Heart left ventricle (tissue), 16 donors: ENCODE results near the gene RALGAPA1. TPM values are rescaled to one million over a fixed set of nuclear protein-coding genes. Genes with fewer than 3 reads are reported as not detected.
"Not testable (repeated sequence)": the region's sequence is repeated elsewhere in the genome, so short reads cannot be mapped to it uniquely, and the experiment has no call there.

Source experiments
- ATAC-seq, 4 donors: fragments of 200-7000 bp; cut with Tn5 transposase; one replicate each; pipeline ENCODE4 v1.9.1; 2020 to 2022; ENCODE audit warnings: moderate library complexity in 4 of 4, mild to moderate bottlenecking in 3 of 4, moderate number of reproducible peaks in 1 of 4
- DNase-seq, 5 donors: peaks; one replicate each; pipeline ENCODE4 v3.0.0-alpha.2; 2020
- H3K27ac ChIP-seq, 12 donors: fragments of 200-600 bp; sonication (generic) in 4 of 12; one replicate each; pipeline versions ENCODE4 v1.5.0 to v1.8.0; 2016 to 2022; ENCODE audit warnings: mild to moderate bottlenecking in 2 of 12
- H3K27me3 ChIP-seq, 9 donors: fragments of 200-600 bp; sonication (generic) in 2 of 9; one replicate each; pipeline versions ENCODE4 v1.5.1 to v1.8.0; 2016 to 2022; ENCODE audit warnings: mild to moderate bottlenecking in 3 of 9
- H3K36me3 ChIP-seq, 9 donors: fragments of 200-600 bp; sonication (generic) in 2 of 9; one replicate each; pipeline versions ENCODE4 v1.5.0 to v1.8.0; 2018 to 2022; ENCODE audit warnings: mild to moderate bottlenecking in 2 of 9
- H3K4me1 ChIP-seq, 12 donors: fragments of 200-600 bp; sonication (generic) in 4 of 12; one replicate each; pipeline versions ENCODE4 v1.5.0 to v1.8.0; 2016 to 2022; ENCODE audit warnings: mild to moderate bottlenecking in 3 of 12
- H3K4me3 ChIP-seq, 12 donors: fragments of 200-600 bp; sonication (generic) in 4 of 12; one replicate each; pipeline versions ENCODE4 v1.5.0 to v1.8.0; 2017 to 2022; ENCODE audit warnings: mild to moderate bottlenecking in 9 of 12, moderate library complexity in 4 of 12
- H3K9me3 ChIP-seq, 12 donors: fragments of 200-600 bp; sonication (generic) in 4 of 12; one replicate each; pipeline versions ENCODE4 v1.5.0 to v1.8.0; 2016 to 2022; ENCODE audit warnings: mild to moderate bottlenecking in 1 of 12
- POLR2A ChIP-seq, 2 donors: fragments of 450-650 bp; IDR thresholded peaks; one replicate each; pipeline ENCODE4 v1.6.1; 2017; ENCODE audit warnings: antibody characterized with exemption in 2 of 2, mild to moderate bottlenecking in 2 of 2, moderate library complexity in 2 of 2
- WGBS, 4 donors: extraction: QIAGEN DNeasy Blood & Tissue Kit in 2 of 4; methylation state at CpG; one replicate each; pipeline versions ENCODE4 v1.1.5 to v1.1.7; 2013 to 2018; 5-methylcytosine and 5-hydroxymethylcytosine counted together
- intact Hi-C, 10 donors: fragments of 100-400 bp; cut with DNase I; formaldehyde crosslinking; loops; one replicate each; pipeline versions ENCODE4 v1.11.1 to v1.14.2; 2022
- polyA plus RNA-seq, 2 donors: library from polyadenylated mRNA; stranded (reverse); fragments of 200-250 nt; gene quantifications; one replicate each; pipeline ENCODE4 v1.2.3, GENCODE V29; 2013
- total RNA-seq, 9 donors: library from RNA; depleted of rRNA in 2 of 9; stranded (reverse); fragments of >200 nt in 2 of 9; fragmentation: NEBNext Ultra II Directional in 3 of 9; extraction: Animal tissue kit (Norgen Biotek cat#: 25700) in 3 of 9; gene quantifications; one replicate each; pipeline versions ENCODE4 v1.1.0 to v1.2.4, GENCODE V29; 2016 to 2023
- TF ChIP-seq, protein P1 (sequence below), 12 donors: fragments of 200-600 bp; sonication (generic) in 4 of 12; IDR thresholded peaks; one replicate each; pipeline versions ENCODE4 v1.5.0 to v1.8.0; 2018 to 2022; ENCODE audit warnings: antibody characterized with exemption in 12 of 12, mild to moderate bottlenecking in 5 of 12
- donor health status: ischemic (EF 13 %, LVEDD 7.1; RV severe dilation, severe dysfunction).
- donor health status: healthy with polysubstance abuse.
- donor health status: DM: no; HTN: yes; CAD: no.
- donor health status: DM: no; HTN: no; CAD: no.
- donor health status: ischemic (EF 25% LVEDD 6.9; RV normal size, moderate dysfunction).
- donor health status: ischemic (EF 25% LVEDD 5.7; RV mildly dilated, moderate dysfunction).
- donor health status: healthy.
- donor health status: DM: yes; HTN: yes; CAD: no.
- donor health status: ischemic (EF 35%, LVEDD 5.7; RV mildly dilated, moderate dysfunction).
- donor health status: nonischemic (EF 11% LVEDD 7.7; RV severe dilation, severe dysfunction).
- donor health status: DM: yes; HTN: yes; CAD: no.
- donor health status: PGD.
- donor health status: ischemic (EF 29% LVEDD 5.4; RV normal size, mild dysfunction).
- donor health status: nonischemic (EF 23%, LVEDD 6.1; RV moderate dilation, normal function).

RALGAPA1 gene
- total and polyA plus RNA-seq, 11 donors, result 9.9 to 43.0 (median 27.8) TPM

DNA sequence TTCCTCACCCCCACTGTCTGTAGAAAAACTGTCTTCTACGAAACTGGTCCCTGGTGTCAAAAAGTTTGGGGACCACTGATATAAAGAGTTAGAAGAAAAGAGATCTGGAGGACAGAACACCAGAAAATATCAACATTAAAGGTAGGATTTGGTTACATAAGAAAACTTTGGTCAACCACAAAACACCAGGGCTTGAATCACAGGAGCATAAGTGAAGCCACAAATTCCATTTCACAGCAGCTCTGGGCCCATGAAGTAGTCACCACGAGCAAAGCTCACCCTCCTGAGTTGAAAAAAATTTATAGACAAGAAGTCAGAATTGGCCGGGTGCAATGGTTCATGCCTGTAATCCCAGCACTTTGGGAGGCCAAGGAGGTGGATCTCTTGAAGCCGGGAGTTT, 19.4 kb downstream of the RALGAPA1 start:
- DNase-seq (no peak), ATAC-seq (no peak)
- Histone ChIP-seq H3K4me3 (no peak overlapping the region), H3K9me3 (no peaks in the 10 kb centered on the region), H3K27ac (no peak overlapping the region), H3K4me1 (peaks cover 0 to 6% (median 0%) of the 10 kb centered on the region in 12 donors), H3K36me3 (no peaks in the 10 kb centered on the region), H3K27me3 (no peaks in the 10 kb centered on the region)
- WGBS, 4 donors, result 93 to 96% (median 95%) methylated on average over 4 of the region's 4 CpGs
- TF ChIP-seq, protein P1, sequence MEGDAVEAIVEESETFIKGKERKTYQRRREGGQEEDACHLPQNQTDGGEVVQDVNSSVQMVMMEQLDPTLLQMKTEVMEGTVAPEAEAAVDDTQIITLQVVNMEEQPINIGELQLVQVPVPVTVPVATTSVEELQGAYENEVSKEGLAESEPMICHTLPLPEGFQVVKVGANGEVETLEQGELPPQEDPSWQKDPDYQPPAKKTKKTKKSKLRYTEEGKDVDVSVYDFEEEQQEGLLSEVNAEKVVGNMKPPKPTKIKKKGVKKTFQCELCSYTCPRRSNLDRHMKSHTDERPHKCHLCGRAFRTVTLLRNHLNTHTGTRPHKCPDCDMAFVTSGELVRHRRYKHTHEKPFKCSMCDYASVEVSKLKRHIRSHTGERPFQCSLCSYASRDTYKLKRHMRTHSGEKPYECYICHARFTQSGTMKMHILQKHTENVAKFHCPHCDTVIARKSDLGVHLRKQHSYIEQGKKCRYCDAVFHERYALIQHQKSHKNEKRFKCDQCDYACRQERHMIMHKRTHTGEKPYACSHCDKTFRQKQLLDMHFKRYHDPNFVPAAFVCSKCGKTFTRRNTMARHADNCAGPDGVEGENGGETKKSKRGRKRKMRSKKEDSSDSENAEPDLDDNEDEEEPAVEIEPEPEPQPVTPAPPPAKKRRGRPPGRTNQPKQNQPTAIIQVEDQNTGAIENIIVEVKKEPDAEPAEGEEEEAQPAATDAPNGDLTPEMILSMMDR (IDR thresholded peaks at IDR 0.05), result no peak
- no peak for TF ChIP-seq POLR2A (IDR thresholded peaks at IDR 0.05)
- intact Hi-C loops, result no loop called here

DNA sequence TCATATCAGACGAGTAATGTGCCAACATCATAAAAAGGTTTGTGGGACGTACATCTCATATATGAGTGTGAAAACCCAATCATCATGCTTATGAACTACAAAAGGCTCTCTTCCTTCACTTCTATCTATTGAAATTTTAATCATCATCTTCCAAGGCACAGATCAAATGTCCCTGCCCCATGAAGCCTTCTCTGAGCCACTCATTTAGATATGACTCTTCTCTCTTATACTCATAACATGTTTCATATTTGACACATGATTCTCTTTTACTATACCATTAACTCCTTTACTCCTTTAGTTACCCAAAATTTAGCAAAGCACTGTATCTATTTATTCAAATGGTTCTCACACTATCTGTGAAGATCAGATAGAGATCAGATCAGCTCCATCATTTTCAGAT, 22.2 kb downstream of the RALGAPA1 start:
- ATAC-seq, result no peak
- Histone ChIP-seq H3K9me3 (peaks cover 0 to 6% (median 1%) of the 10 kb centered on the region in 12 donors), H3K4me1 (peaks cover 0 to 6% (median 0%) of the 10 kb centered on the region in 12 donors), H3K27me3 (no peaks in the 10 kb centered on the region), H3K4me3 (no peak overlapping the region), H3K27ac (no peak overlapping the region), H3K36me3 (no peaks in the 10 kb centered on the region)
- no peak for DNase-seq
- WGBS, 4 donors, result 86 to 93% (median 89%) methylated on average over 2 of the region's 2 CpGs
- intact Hi-C loops, result no loop called here
- TF ChIP-seq POLR2A (IDR thresholded peaks at IDR 0.05), result no peak

DNA sequence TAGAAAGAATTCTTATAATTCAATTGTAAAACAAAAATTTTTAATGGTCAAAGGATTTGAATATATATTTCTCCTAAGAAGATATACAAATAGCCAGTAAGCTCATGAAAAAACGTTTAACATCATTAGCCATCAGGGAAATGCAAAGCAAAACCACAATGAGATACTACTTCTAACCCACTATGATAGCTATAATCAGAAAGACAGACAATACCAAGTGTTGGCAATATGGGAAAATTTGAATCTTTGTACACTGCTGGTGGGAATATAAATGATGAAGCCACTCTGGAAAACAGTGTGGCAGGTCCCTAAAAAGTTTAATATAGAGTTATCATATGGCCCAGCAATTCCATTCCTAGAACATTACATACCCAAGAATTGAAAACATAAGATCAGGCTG, 25.4 kb downstream of the RALGAPA1 start:
- no peaks in the 10 kb centered on the region for H3K27me3 ChIP-seq
- H3K36me3 ChIP-seq, result no peaks in the 10 kb centered on the region
- H3K4me1 ChIP-seq, result peaks cover 0 to 6% (median 0%) of the 10 kb centered on the region in 12 donors
- 47 to 64% (median 51%) methylated on average over 1 of the region's 1 CpG for WGBS, 4 donors
- no peak for TF ChIP-seq POLR2A (IDR thresholded peaks at IDR 0.05)
- TF ChIP-seq, protein P1 (IDR thresholded peaks at IDR 0.05), result no peak
- H3K9me3 ChIP-seq, result peaks cover 0 to 31% (median 18%) of the 10 kb centered on the region in 12 donors
- no peak overlapping the region for H3K27ac ChIP-seq
- DNase-seq (no peak), ATAC-seq (no peak)
- intact Hi-C loops, result no loop called here
- no peak overlapping the region for H3K4me3 ChIP-seq

DNA sequence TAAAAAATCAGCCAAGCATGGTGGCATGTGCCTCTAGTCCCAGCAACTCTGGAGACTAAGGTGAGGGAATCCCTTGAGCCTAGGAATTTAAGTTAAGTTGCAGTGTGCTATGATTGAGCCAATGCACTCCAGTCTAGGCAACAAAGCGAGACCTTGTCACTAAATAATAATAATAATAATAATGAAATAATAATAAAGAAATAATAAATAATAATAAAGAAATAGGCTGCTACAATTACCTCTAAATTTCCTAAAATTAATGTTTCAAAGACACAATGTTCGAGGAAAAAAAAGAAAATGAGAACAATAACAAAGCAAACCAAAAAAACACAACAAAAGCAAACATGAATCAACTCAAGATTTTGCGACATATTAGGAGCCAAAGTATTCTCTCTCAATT, 29.7 kb downstream of the RALGAPA1 start:
- Histone ChIP-seq H3K36me3 (peaks cover 0 to 12% (median 5%) of the 10 kb centered on the region in 9 donors), H3K27me3 (no peaks in the 10 kb centered on the region), H3K27ac (no peak overlapping the region), H3K9me3 (peaks cover 0 to 31% (median 18%) of the 10 kb centered on the region in 12 donors), H3K4me1 (no peaks in the 10 kb centered on the region), H3K4me3 (no peak overlapping the region)
- no peak for DNase-seq
- ATAC-seq, result no peak
- TF ChIP-seq, protein P1 (IDR thresholded peaks at IDR 0.05), result no peak
- TF ChIP-seq POLR2A (IDR thresholded peaks at IDR 0.05), result no peak
- WGBS, 4 donors, result 96 to 98% (median 97%) methylated on average over 3 of the region's 3 CpGs
- intact Hi-C loops, result no loop called here

DNA sequence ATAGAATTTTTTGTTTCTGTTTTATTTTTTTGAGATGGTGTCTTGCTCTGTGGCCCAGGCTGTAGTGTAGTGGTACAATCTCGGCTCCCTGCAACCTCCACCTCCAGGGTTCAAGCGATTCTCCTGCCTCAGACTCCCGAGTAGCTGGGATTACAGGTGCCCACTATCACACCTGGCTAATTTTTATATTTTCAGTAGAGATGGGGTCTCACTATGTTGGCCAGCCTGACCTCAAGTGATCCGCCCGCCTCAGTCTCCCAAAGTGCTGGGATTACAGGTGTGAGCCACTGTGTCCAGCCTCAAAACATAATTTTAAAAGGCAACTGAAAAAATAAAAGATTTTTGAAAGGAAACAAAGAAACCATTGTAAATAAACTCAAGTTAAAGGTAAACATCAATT, 31.5 kb downstream of the RALGAPA1 start:
- H3K4me1 ChIP-seq, intact Hi-C loops, H3K27me3 ChIP-seq, ATAC-seq, H3K4me3 ChIP-seq, DNase-seq, H3K27ac ChIP-seq: not testable (repeated sequence)
- peaks cover 0 to 31% (median 18%) of the 10 kb centered on the region in 12 donors for H3K9me3 ChIP-seq
- 97 to 99% (median 97%) methylated on average over 5 of the region's 5 CpGs for WGBS, 4 donors
- peaks cover 0 to 20% (median 5%) of the 10 kb centered on the region in 9 donors for H3K36me3 ChIP-seq
